Measurements from ENCODE around the gene MYOCD.
"Not testable (repeated sequence)": the region's sequence is repeated elsewhere in the genome, so short reads cannot be mapped to it uniquely, and the experiment has no call there.

Gene MYOCD

GRCh38 chr17:12627781-12628451 lies 37.8 kb upstream of the MYOCD start:
- Histone ChIP-seq H3K36me3 (ENCODE audit: control insufficient read depth in 1 of 2, insufficient read depth in 2 of 2, low read length in 2 of 2) (no peaks in the 10 kb centered on the region), H3K27ac (ENCODE audit: low read length) (no peak overlapping the region), H3K4me3 (ENCODE audit: low read depth in 1 of 2, low read length in 2 of 2) (no peak overlapping the region), H3K27me3 (ENCODE audit: low read depth, low read length) (no peaks in the 10 kb centered on the region), H3K9me3 (ENCODE audit: control insufficient read depth in 1 of 2, low read length in 2 of 2) (no peaks in the 10 kb centered on the region), H3K4me1 (ENCODE audit: control insufficient read depth in 1 of 2, insufficient read depth in 2 of 2, low read length in 2 of 2) (no peaks in the 10 kb centered on the region)

DNA sequence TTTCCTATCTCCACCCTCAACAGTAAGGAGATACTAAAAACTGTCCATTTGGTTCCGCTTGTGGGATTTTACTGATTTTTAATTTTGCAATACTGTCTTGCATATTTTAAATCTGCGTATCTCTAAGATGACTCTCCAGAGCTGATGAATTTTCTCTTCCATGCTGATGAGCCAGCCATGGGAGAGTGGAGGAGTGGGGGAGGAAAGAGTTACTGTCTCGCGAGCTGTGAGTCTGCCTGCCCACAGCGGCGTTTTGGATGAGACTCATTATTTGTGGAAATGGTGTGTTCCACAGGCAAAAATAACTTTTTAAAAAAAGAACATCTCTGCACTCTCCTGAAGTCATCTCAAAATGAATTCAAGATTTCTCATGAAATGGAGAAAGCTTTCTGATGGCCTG lies 34.6 kb upstream of the MYOCD start:
- Histone ChIP-seq H3K27ac (ENCODE audit: low read length) (no peak overlapping the region), H3K9me3 (ENCODE audit: control insufficient read depth in 1 of 2, low read length in 2 of 2) (no peaks in the 10 kb centered on the region), H3K4me1 (ENCODE audit: control insufficient read depth in 1 of 2, insufficient read depth in 2 of 2, low read length in 2 of 2) (no peaks in the 10 kb centered on the region), H3K27me3 (ENCODE audit: low read depth, low read length) (no peaks in the 10 kb centered on the region), H3K4me3 (ENCODE audit: low read depth in 1 of 2, low read length in 2 of 2) (no peak overlapping the region), H3K36me3 (ENCODE audit: control insufficient read depth in 1 of 2, insufficient read depth in 2 of 2, low read length in 2 of 2) (no peaks in the 10 kb centered on the region)

DNA sequence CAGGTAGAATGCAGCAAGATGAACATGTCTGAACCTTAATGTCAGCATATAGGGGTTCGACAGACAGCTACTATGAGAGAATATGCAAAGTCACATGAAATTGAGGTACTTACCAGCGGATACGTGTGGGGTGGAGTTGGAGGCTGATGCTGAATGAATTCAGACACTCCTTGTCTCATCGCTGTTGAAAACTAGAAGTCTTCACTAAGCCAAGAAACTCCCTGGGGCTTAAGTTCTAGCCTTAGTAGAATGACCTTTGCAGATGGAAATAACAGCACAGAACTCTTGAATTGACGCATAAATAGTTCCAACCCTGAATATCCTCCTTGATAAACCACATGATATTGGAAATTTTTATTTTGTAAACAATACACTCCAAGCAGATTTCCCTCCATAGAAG lies 32.9 kb upstream of the MYOCD start:
- Histone ChIP-seq H3K27me3 (ENCODE audit: low read depth, low read length) (no peaks in the 10 kb centered on the region), H3K4me3 (ENCODE audit: low read depth in 1 of 2, low read length in 2 of 2) (no peak overlapping the region), H3K36me3 (ENCODE audit: control insufficient read depth in 1 of 2, insufficient read depth in 2 of 2, low read length in 2 of 2) (no peaks in the 10 kb centered on the region), H3K27ac (ENCODE audit: low read length) (no peak overlapping the region), H3K4me1 (ENCODE audit: control insufficient read depth in 1 of 2, insufficient read depth in 2 of 2, low read length in 2 of 2) (no peaks in the 10 kb centered on the region), H3K9me3 (ENCODE audit: control insufficient read depth in 1 of 2, low read length in 2 of 2) (no peaks in the 10 kb centered on the region)

GRCh38 chr17:12634789-12635414 lies 30.8 kb upstream of the MYOCD start:
- H3K27ac ChIP-seq (ENCODE audit: low read length): no peak overlapping the region
- no peaks in the 10 kb centered on the region for H3K9me3 ChIP-seq (ENCODE audit: control insufficient read depth in 1 of 2, low read length in 2 of 2)
- no peak overlapping the region for H3K4me3 ChIP-seq (ENCODE audit: low read depth in 1 of 2, low read length in 2 of 2)
- H3K27me3 ChIP-seq (ENCODE audit: low read depth, low read length): no peaks in the 10 kb centered on the region
- no peaks in the 10 kb centered on the region for H3K36me3 ChIP-seq (ENCODE audit: control insufficient read depth in 1 of 2, insufficient read depth in 2 of 2, low read length in 2 of 2)
- no peaks in the 10 kb centered on the region for H3K4me1 ChIP-seq (ENCODE audit: control insufficient read depth in 1 of 2, insufficient read depth in 2 of 2, low read length in 2 of 2)

DNA sequence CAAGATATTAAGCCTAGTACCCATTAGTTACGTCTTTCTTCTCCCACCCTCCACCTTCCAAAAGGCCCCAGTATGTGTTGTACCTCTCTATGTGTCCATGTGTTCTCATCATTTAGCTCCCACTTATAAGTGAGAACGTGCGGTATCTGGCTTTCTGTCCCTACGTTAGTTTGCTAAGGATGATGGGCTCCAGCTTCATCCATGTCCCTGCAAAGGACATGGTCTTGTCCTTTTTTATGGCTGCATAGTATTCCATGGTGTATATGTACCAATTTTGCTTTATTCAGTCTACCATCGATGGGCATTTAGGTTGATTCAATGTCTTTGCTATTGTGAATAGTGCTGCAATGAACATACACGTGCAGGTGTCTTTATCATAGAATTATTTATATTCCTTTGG lies 29.7 kb upstream of the MYOCD start:
- H3K4me1 ChIP-seq (ENCODE audit: control insufficient read depth in 1 of 2, insufficient read depth in 2 of 2, low read length in 2 of 2): not testable (repeated sequence)

DNA sequence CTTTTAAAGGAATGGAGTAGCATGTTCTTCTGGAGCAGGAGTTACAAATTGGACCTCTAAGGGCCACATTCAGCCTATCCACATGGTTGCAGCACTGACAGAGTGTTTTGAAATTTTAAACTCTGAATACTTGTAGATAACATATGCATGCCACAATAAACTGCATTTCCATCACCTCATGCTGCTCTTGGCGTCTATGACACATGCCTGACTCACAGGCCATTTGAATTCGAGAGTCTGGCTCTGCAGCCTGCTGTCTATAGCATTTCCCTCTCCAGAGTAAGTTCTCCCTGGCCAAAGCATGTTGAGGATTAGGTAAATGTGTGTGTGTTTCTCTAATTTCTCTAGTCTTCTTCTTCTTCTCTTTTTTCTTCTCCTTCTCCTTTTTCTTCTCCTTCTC lies 28.7 kb upstream of the MYOCD start:
- H3K4me1 ChIP-seq (ENCODE audit: control insufficient read depth in 1 of 2, insufficient read depth in 2 of 2, low read length in 2 of 2): no peaks in the 10 kb centered on the region
- H3K4me3 ChIP-seq (ENCODE audit: low read depth in 1 of 2, low read length in 2 of 2): no peak overlapping the region
- no peaks in the 10 kb centered on the region for H3K9me3 ChIP-seq (ENCODE audit: control insufficient read depth in 1 of 2, low read length in 2 of 2)
- no peaks in the 10 kb centered on the region for H3K36me3 ChIP-seq (ENCODE audit: control insufficient read depth in 1 of 2, insufficient read depth in 2 of 2, low read length in 2 of 2)
- H3K27me3 ChIP-seq (ENCODE audit: low read depth, low read length): no peaks in the 10 kb centered on the region
- H3K27ac ChIP-seq (ENCODE audit: low read length): no peak overlapping the region

More for the DNA sequence above, 29.7 kb upstream of the MYOCD start:
- H3K36me3 ChIP-seq (ENCODE audit: control insufficient read depth in 1 of 2, insufficient read depth in 2 of 2, low read length in 2 of 2); H3K27ac ChIP-seq (ENCODE audit: low read length); H3K9me3 ChIP-seq (ENCODE audit: control insufficient read depth in 1 of 2, low read length in 2 of 2); H3K4me3 ChIP-seq (ENCODE audit: low read depth in 1 of 2, low read length in 2 of 2); H3K27me3 ChIP-seq (ENCODE audit: low read depth, low read length): not testable (repeated sequence)

GRCh38 chr17:12637745-12638651 lies 27.7 kb upstream of the MYOCD start:
- Histone ChIP-seq H3K4me1 (ENCODE audit: control insufficient read depth in 1 of 2, insufficient read depth in 2 of 2, low read length in 2 of 2) (no peaks in the 10 kb centered on the region), H3K4me3 (ENCODE audit: low read depth in 1 of 2, low read length in 2 of 2) (no peak overlapping the region), H3K27ac (ENCODE audit: low read length) (no peak overlapping the region), H3K27me3 (ENCODE audit: low read depth, low read length) (no peaks in the 10 kb centered on the region), H3K9me3 (ENCODE audit: control insufficient read depth in 1 of 2, low read length in 2 of 2) (no peaks in the 10 kb centered on the region), H3K36me3 (ENCODE audit: control insufficient read depth in 1 of 2, insufficient read depth in 2 of 2, low read length in 2 of 2) (no peaks in the 10 kb centered on the region)

GRCh38 chr17:12640364-12640763 lies 25.3 kb upstream of the MYOCD start:
- H3K27me3 ChIP-seq (ENCODE audit: low read depth, low read length): no peaks in the 10 kb centered on the region
- no peak overlapping the region for H3K27ac ChIP-seq (ENCODE audit: low read length)
- H3K4me1 ChIP-seq (ENCODE audit: control insufficient read depth in 1 of 2, insufficient read depth in 2 of 2, low read length in 2 of 2): no peaks in the 10 kb centered on the region
- H3K36me3 ChIP-seq (ENCODE audit: control insufficient read depth in 1 of 2, insufficient read depth in 2 of 2, low read length in 2 of 2): no peaks in the 10 kb centered on the region
- no peaks in the 10 kb centered on the region for H3K9me3 ChIP-seq (ENCODE audit: control insufficient read depth in 1 of 2, low read length in 2 of 2)
- H3K4me3 ChIP-seq (ENCODE audit: low read depth in 1 of 2, low read length in 2 of 2): no peak overlapping the region

GRCh38 chr17:12641084-12641483 lies 24.6 kb upstream of the MYOCD start:
- no peak overlapping the region for H3K27ac ChIP-seq (ENCODE audit: low read length)
- no peaks in the 10 kb centered on the region for H3K36me3 ChIP-seq (ENCODE audit: control insufficient read depth in 1 of 2, insufficient read depth in 2 of 2, low read length in 2 of 2)
- no peaks in the 10 kb centered on the region for H3K27me3 ChIP-seq (ENCODE audit: low read depth, low read length)
- no peaks in the 10 kb centered on the region for H3K4me1 ChIP-seq (ENCODE audit: control insufficient read depth in 1 of 2, insufficient read depth in 2 of 2, low read length in 2 of 2)
- H3K9me3 ChIP-seq (ENCODE audit: control insufficient read depth in 1 of 2, low read length in 2 of 2): no peaks in the 10 kb centered on the region
- H3K4me3 ChIP-seq (ENCODE audit: low read depth in 1 of 2, low read length in 2 of 2): no peak overlapping the region

GRCh38 chr17:12642034-12642433 lies 23.7 kb upstream of the MYOCD start:
- Histone ChIP-seq H3K4me3 (ENCODE audit: low read depth in 1 of 2, low read length in 2 of 2) (no peak overlapping the region), H3K9me3 (ENCODE audit: control insufficient read depth in 1 of 2, low read length in 2 of 2) (no peaks in the 10 kb centered on the region), H3K4me1 (ENCODE audit: control insufficient read depth in 1 of 2, insufficient read depth in 2 of 2, low read length in 2 of 2) (no peaks in the 10 kb centered on the region), H3K36me3 (ENCODE audit: control insufficient read depth in 1 of 2, insufficient read depth in 2 of 2, low read length in 2 of 2) (no peaks in the 10 kb centered on the region), H3K27ac (ENCODE audit: low read length) (no peak overlapping the region), H3K27me3 (ENCODE audit: low read depth, low read length) (no peaks in the 10 kb centered on the region)

DNA sequence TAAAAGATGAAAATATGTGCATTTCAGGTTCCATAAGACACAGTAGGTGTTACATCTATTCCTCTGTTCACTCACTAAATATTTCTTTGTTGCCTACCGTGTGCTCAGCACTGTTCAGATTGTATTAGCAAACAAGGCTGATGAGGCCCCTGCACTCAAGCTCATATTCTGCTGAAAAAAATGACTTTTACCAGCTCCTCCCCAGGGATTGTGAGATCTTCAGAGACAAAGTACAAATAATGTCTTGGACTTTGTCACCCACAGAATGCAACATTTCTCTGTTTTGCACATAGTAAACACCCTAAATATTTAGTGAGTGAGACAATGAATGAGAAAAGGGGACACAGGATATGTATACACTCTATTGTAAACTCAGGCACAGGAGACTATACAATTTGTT lies 21.9 kb upstream of the MYOCD start:
- H3K4me3 ChIP-seq (ENCODE audit: low read depth in 1 of 2, low read length in 2 of 2): no peak overlapping the region
- H3K9me3 ChIP-seq (ENCODE audit: control insufficient read depth in 1 of 2, low read length in 2 of 2): no peaks in the 10 kb centered on the region
- H3K4me1 ChIP-seq (ENCODE audit: control insufficient read depth in 1 of 2, insufficient read depth in 2 of 2, low read length in 2 of 2): no peaks in the 10 kb centered on the region
- no peaks in the 10 kb centered on the region for H3K36me3 ChIP-seq (ENCODE audit: control insufficient read depth in 1 of 2, insufficient read depth in 2 of 2, low read length in 2 of 2)
- no peaks in the 10 kb centered on the region for H3K27me3 ChIP-seq (ENCODE audit: low read depth, low read length)
- H3K27ac ChIP-seq (ENCODE audit: low read length): no peak overlapping the region

Measured in muscle layer of duodenum (tissue), 2 donors.